Measurements from ENCODE around the gene SELP.

DNA sequence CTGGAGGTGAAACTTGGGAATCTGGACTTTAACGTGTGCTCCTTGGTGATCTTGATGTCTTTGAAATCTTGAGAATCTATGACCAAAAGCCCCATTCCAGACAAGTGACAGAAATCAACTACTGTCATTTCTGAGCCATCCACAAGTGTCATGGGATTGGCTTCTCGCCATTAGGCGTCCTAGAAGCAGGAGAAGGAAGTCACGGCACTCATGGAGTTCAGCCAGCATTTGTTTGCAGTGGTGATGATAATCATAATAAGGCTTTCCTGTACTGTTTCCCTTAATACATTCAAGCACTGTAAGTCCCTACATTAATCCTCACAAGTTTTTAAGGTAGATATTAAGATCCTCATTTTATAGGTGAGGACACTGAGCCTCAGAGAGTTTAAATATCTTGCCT, 55.6 kb downstream of the SELP start:
- no peak for TF ChIP-seq CTCF (IDR thresholded peaks at IDR 0.05 in 4 of 5, conservative IDR thresholded peaks at IDR 0.05 in 1 of 5)
- TF ChIP-seq POLR2A (IDR thresholded peaks at IDR 0.05) = no peak
